Measurements from ENCODE around the gene DPYD. TPM values are rescaled to one million over a fixed set of nuclear protein-coding genes. Genes with fewer than 3 reads are reported as not detected.

DPYD gene
- 0.50 TPM for polyA plus RNA-seq (2013, experiment 1 of 2)
- polyA plus RNA-seq (2013, experiment 2 of 2) = 0.66 TPM

- WGBS, 2 donors (ENCODE audit: extremely low coverage in 2 of 2, insufficient read length in 2 of 2, insufficient replicate concordance in 1 of 2) = no CpG with 5 or more reads among the region's 50 CpGs
- Histone ChIP-seq H3K14ac (ENCODE audit: low read length) (no peak within 1 kb of the TSS), H3K4me3 (ENCODE audit: low read length in 2 of 2) (peak within 1 kb of the TSS; percentile 78 to 89), H3K23ac (ENCODE audit: low read depth, low read length, poor library complexity) (no peak within 1 kb of the TSS), H4K8ac (ENCODE audit: low read depth, low read length) (no peak within 1 kb of the TSS), H3K79me1 (ENCODE audit: low read depth, low read length) (no peaks in the 10 kb centered on the region), H4K91ac (ENCODE audit: low read depth, low read length, poor library complexity) (no peak within 1 kb of the TSS), H3K36me3 (replicated peaks in 1 of 2; ENCODE audit: control insufficient read depth in 2 of 2, insufficient read depth in 2 of 2, low read length in 2 of 2) (no peaks in the 10 kb centered on the region), H2AK5ac (ENCODE audit: low read depth, low read length) (no peak within 1 kb of the TSS), H3K4me1 (ENCODE audit: control insufficient read depth in 2 of 2, insufficient read depth in 1 of 2, low read depth in 1 of 2, low read length in 2 of 2) (peaks cover 2 to 6% of the 10 kb centered on the region in 2 donors), H2BK15ac (ENCODE audit: low read length) (no peak within 1 kb of the TSS), H3K4me2 (ENCODE audit: insufficient read depth, low read length, poor library complexity, severe bottlenecking) (peak within 1 kb of the TSS; percentile 86), H3K27me3 (ENCODE audit: control insufficient read depth in 3 of 3, insufficient read depth in 3 of 3, low read depth in 1 of 3, low read length in 3 of 3) (peaks cover 0 to 4% (median 0%) of the 10 kb centered on the region in 3 experiments), H3K27ac (replicated peaks; ENCODE audit: low read length) (peak within 1 kb of the TSS; percentile 97), H2AFZ (ENCODE audit: low read length) (peak within 1 kb of the TSS; percentile 94), H3K18ac (ENCODE audit: low read length) (peak within 1 kb of the TSS; percentile 76), H2BK5ac (ENCODE audit: low read length) (no peak within 1 kb of the TSS), H2BK12ac (ENCODE audit: low read length) (no peak within 1 kb of the TSS), H3K9ac (ENCODE audit: low read depth, low read length, poor library complexity) (peak within 1 kb of the TSS; percentile 86), H3K4ac (ENCODE audit: low read length) (no peak within 1 kb of the TSS), H2BK120ac (ENCODE audit: low read depth, low read length) (no peak within 1 kb of the TSS), H3K9me3 (replicated peaks in 1 of 2; ENCODE audit: control insufficient read depth in 2 of 2, insufficient read depth in 1 of 2, low read depth in 1 of 2, low read length in 2 of 2) (no peaks in the 10 kb centered on the region)
- peak; percentile 87 for DNase-seq (ENCODE audit: low spot score)
Observed at GRCh38 chr1:97920832-97921571, at the start of gene DPYD. TSS of gene DPYD (minus strand) at chr1:97921034. CDS start at chr1:97920922, 112 bp downstream.

GRCh38 chr1:97960470-97960869, 39.6 kb upstream of the DPYD start:
- H3K4me2 ChIP-seq (ENCODE audit: insufficient read depth, low read length, poor library complexity, severe bottlenecking) = no peak overlapping the region
- no peak overlapping the region for H3K14ac ChIP-seq (ENCODE audit: low read length)
- H2BK5ac ChIP-seq (ENCODE audit: low read length) = no peak overlapping the region
- H2BK120ac ChIP-seq (ENCODE audit: low read depth, low read length) = no peak overlapping the region
- no peak overlapping the region for H2AFZ ChIP-seq (ENCODE audit: low read length)
- H2AK5ac ChIP-seq (ENCODE audit: low read depth, low read length) = no peak overlapping the region
- H4K91ac ChIP-seq (ENCODE audit: low read depth, low read length, poor library complexity) = no peak overlapping the region
- H3K4me1 ChIP-seq (ENCODE audit: control insufficient read depth in 2 of 2, insufficient read depth in 1 of 2, low read depth in 1 of 2, low read length in 2 of 2) = no peaks in the 10 kb centered on the region
- H2BK15ac ChIP-seq (ENCODE audit: low read length) = no peak overlapping the region
- H3K27me3 ChIP-seq (ENCODE audit: control insufficient read depth in 3 of 3, insufficient read depth in 3 of 3, low read depth in 1 of 3, low read length in 3 of 3) = no peaks in the 10 kb centered on the region
- no peak overlapping the region for H3K4ac ChIP-seq (ENCODE audit: low read length)
- no peaks in the 10 kb centered on the region for H3K9me3 ChIP-seq (replicated peaks in 1 of 2; ENCODE audit: control insufficient read depth in 2 of 2, insufficient read depth in 1 of 2, low read depth in 1 of 2, low read length in 2 of 2)
- no peaks in the 10 kb centered on the region for H3K79me1 ChIP-seq (ENCODE audit: low read depth, low read length)
- no peak overlapping the region for H3K4me3 ChIP-seq (ENCODE audit: low read length in 2 of 2)
- H3K9ac ChIP-seq (ENCODE audit: low read depth, low read length, poor library complexity) = no peak overlapping the region
- H3K18ac ChIP-seq (ENCODE audit: low read length) = no peak overlapping the region
- H3K27ac ChIP-seq (replicated peaks; ENCODE audit: low read length) = no peak overlapping the region
- no peak overlapping the region for H4K8ac ChIP-seq (ENCODE audit: low read depth, low read length)
- DNase-seq (ENCODE audit: low spot score) = no peak
- no peak overlapping the region for H2BK12ac ChIP-seq (ENCODE audit: low read length)
- no peak overlapping the region for H3K23ac ChIP-seq (ENCODE audit: low read depth, low read length, poor library complexity)
- H3K36me3 ChIP-seq (replicated peaks in 1 of 2; ENCODE audit: control insufficient read depth in 2 of 2, insufficient read depth in 2 of 2, low read length in 2 of 2) = no peaks in the 10 kb centered on the region

GRCh38 chr1:97947695-97948094, 26.9 kb upstream of the DPYD start:
- no peak overlapping the region for H3K23ac ChIP-seq (ENCODE audit: low read depth, low read length, poor library complexity)
- no peak overlapping the region for H4K8ac ChIP-seq (ENCODE audit: low read depth, low read length)
- no peak overlapping the region for H2BK120ac ChIP-seq (ENCODE audit: low read depth, low read length)
- H2AK5ac ChIP-seq (ENCODE audit: low read depth, low read length) = no peak overlapping the region
- H3K79me1 ChIP-seq (ENCODE audit: low read depth, low read length) = no peaks in the 10 kb centered on the region
- no CpG with 5 or more reads among the region's 3 CpGs for WGBS, 2 donors (ENCODE audit: extremely low coverage in 2 of 2, insufficient read length in 2 of 2, insufficient replicate concordance in 1 of 2)
- no peak overlapping the region for H2BK12ac ChIP-seq (ENCODE audit: low read length)
- H3K36me3 ChIP-seq (replicated peaks in 1 of 2; ENCODE audit: control insufficient read depth in 2 of 2, insufficient read depth in 2 of 2, low read length in 2 of 2) = no peaks in the 10 kb centered on the region
- H3K9me3 ChIP-seq (replicated peaks in 1 of 2; ENCODE audit: control insufficient read depth in 2 of 2, insufficient read depth in 1 of 2, low read depth in 1 of 2, low read length in 2 of 2) = no peaks in the 10 kb centered on the region
- H3K4me1 ChIP-seq (ENCODE audit: control insufficient read depth in 2 of 2, insufficient read depth in 1 of 2, low read depth in 1 of 2, low read length in 2 of 2) = no peaks in the 10 kb centered on the region
- no peak overlapping the region for H3K4me3 ChIP-seq (ENCODE audit: low read length in 2 of 2)
- H3K4me2 ChIP-seq (ENCODE audit: insufficient read depth, low read length, poor library complexity, severe bottlenecking) = no peak overlapping the region
- no peak for DNase-seq (ENCODE audit: low spot score)
- H2AFZ ChIP-seq (ENCODE audit: low read length) = no peak overlapping the region
- no peak overlapping the region for H3K4ac ChIP-seq (ENCODE audit: low read length)
- no peaks in the 10 kb centered on the region for H3K27me3 ChIP-seq (ENCODE audit: control insufficient read depth in 3 of 3, insufficient read depth in 3 of 3, low read depth in 1 of 3, low read length in 3 of 3)
- no peak overlapping the region for H2BK5ac ChIP-seq (ENCODE audit: low read length)
- H4K91ac ChIP-seq (ENCODE audit: low read depth, low read length, poor library complexity) = no peak overlapping the region
- no peak overlapping the region for H3K18ac ChIP-seq (ENCODE audit: low read length)
- H3K14ac ChIP-seq (ENCODE audit: low read length) = no peak overlapping the region
- H3K27ac ChIP-seq (replicated peaks; ENCODE audit: low read length) = no peak overlapping the region
- H2BK15ac ChIP-seq (ENCODE audit: low read length) = no peak overlapping the region
- H3K9ac ChIP-seq (ENCODE audit: low read depth, low read length, poor library complexity) = no peak overlapping the region

GRCh38 chr1:97943354-97943753, 22.5 kb upstream of the DPYD start:
- Histone ChIP-seq H2AK5ac (ENCODE audit: low read depth, low read length) (no peak overlapping the region), H2BK12ac (ENCODE audit: low read length) (no peak overlapping the region), H3K14ac (ENCODE audit: low read length) (no peak overlapping the region), H3K4me1 (ENCODE audit: control insufficient read depth in 2 of 2, insufficient read depth in 1 of 2, low read depth in 1 of 2, low read length in 2 of 2) (no peaks in the 10 kb centered on the region), H3K27ac (replicated peaks; ENCODE audit: low read length) (no peak overlapping the region), H3K9ac (ENCODE audit: low read depth, low read length, poor library complexity) (no peak overlapping the region), H4K91ac (ENCODE audit: low read depth, low read length, poor library complexity) (no peak overlapping the region), H2BK15ac (ENCODE audit: low read length) (no peak overlapping the region), H3K4me2 (ENCODE audit: insufficient read depth, low read length, poor library complexity, severe bottlenecking) (no peak overlapping the region), H2AFZ (ENCODE audit: low read length) (peak overlapping the region; percentile 27), H3K18ac (ENCODE audit: low read length) (no peak overlapping the region), H2BK5ac (ENCODE audit: low read length) (no peak overlapping the region), H3K4me3 (ENCODE audit: low read length in 2 of 2) (no peak overlapping the region), H3K23ac (ENCODE audit: low read depth, low read length, poor library complexity) (no peak overlapping the region), H3K4ac (ENCODE audit: low read length) (no peak overlapping the region), H3K79me1 (ENCODE audit: low read depth, low read length) (no peaks in the 10 kb centered on the region), H3K36me3 (replicated peaks in 1 of 2; ENCODE audit: control insufficient read depth in 2 of 2, insufficient read depth in 2 of 2, low read length in 2 of 2) (no peaks in the 10 kb centered on the region), H3K27me3 (ENCODE audit: control insufficient read depth in 3 of 3, insufficient read depth in 3 of 3, low read depth in 1 of 3, low read length in 3 of 3) (no peaks in the 10 kb centered on the region), H2BK120ac (ENCODE audit: low read depth, low read length) (no peak overlapping the region), H3K9me3 (replicated peaks in 1 of 2; ENCODE audit: control insufficient read depth in 2 of 2, insufficient read depth in 1 of 2, low read depth in 1 of 2, low read length in 2 of 2) (no peaks in the 10 kb centered on the region), H4K8ac (ENCODE audit: low read depth, low read length) (no peak overlapping the region)
- DNase-seq (ENCODE audit: low spot score) = no peak
- no CpG with 5 or more reads among the region's 4 CpGs for WGBS, 2 donors (ENCODE audit: extremely low coverage in 2 of 2, insufficient read length in 2 of 2, insufficient replicate concordance in 1 of 2)

Measured in neuronal stem cell (in vitro differentiated cells).